AG04449 (cell line): Measurements from ENCODE around the gene PTPRM.

ENCODE experiments used
- CTCF ChIA-PET: fragments of 350-600 bp; formaldehyde crosslinking; extraction: SDS; loops from one replicate; lab custom pipeline; 2021; ENCODE audit warnings: antibody characterized with exemption; lab: Yijun Ruan, JAX
- POLR2A ChIA-PET: fragments of 400-600, 350-600 bp; formaldehyde crosslinking; extraction: SDS; loops from one replicate; lab custom pipeline; 2020; ENCODE audit warnings: antibody characterized with exemption, inconsistent platforms; lab: Yijun Ruan, JAX
- DNase-seq: peaks from one replicate; pipeline ENCODE4 v3.0.0-alpha.2; 2010; ENCODE audit warnings: low read depth, low spot score
- H3K4me3 ChIP-seq: 2 replicates; pipeline ENCODE4 v1.5.1; 2011; ENCODE audit warnings: low read depth, mild to moderate bottlenecking, control low read depth, low read length
- CTCF ChIP-seq: IDR thresholded peaks from one replicate; pipeline ENCODE4 v1.5.1; 2011; ENCODE audit warnings: mild to moderate bottlenecking, moderate library complexity, low read length, control low read depth, inconsistent platforms; ENCODE audit not compliant: insufficient read depth; ENCODE audit errors: missing control alignments

The PTPRM gene

GRCh38 chr18:8288472-8289195 is 721.5 kb downstream of the PTPRM start:
- H3K4me3 ChIP-seq, result no peak overlapping the region
- CTCF ChIA-PET, result interaction anchor here (1.7 kb wide), 1 partner anchor 101 kb away, joined by 4 read pairs; no protein-coding TSS in a partner anchor
- no peak for TF ChIP-seq CTCF
- DNase-seq, result no peak
- POLR2A ChIA-PET, result no interaction called here

GRCh38 chr18:8290435-8290834 is 723.3 kb downstream of the PTPRM start:
- no peak for DNase-seq
- H3K4me3 ChIP-seq, result no peak overlapping the region
- no peak for TF ChIP-seq CTCF
- ChIA-PET CTCF (interaction anchor here (1.7 kb wide), 1 partner anchor 99 kb away, joined by 4 read pairs; no protein-coding TSS in a partner anchor), POLR2A (no interaction called here)

GRCh38 chr18:8290913-8291312 is 723.8 kb downstream of the PTPRM start:
- POLR2A ChIA-PET, result no interaction called here

GRCh38 chr18:8293184-8293583 is 726.1 kb downstream of the PTPRM start:
- POLR2A ChIA-PET, result no interaction called here
- no peak for TF ChIP-seq CTCF
- CTCF ChIA-PET, result no interaction called here
- no peak for DNase-seq
- H3K4me3 ChIP-seq, result no peak overlapping the region

More at GRCh38 chr18:8290913-8291312, 723.8 kb downstream of the PTPRM start:
- no peak overlapping the region for H3K4me3 ChIP-seq
- CTCF ChIA-PET, result no interaction called here
- no peak for TF ChIP-seq CTCF
- DNase-seq, result no peak

GRCh38 chr18:8296886-8297616 is 729.9 kb downstream of the PTPRM start:
- TF ChIP-seq CTCF, result no peak
- ChIA-PET CTCF (interaction anchor here (1.4 kb wide), 1 partner anchor 93 kb away, joined by 5 read pairs; no protein-coding TSS in a partner anchor), POLR2A (no interaction called here)
- DNase-seq, result no peak
- no peak overlapping the region for H3K4me3 ChIP-seq

- DNase-seq, result peak; percentile 52
- ChIA-PET POLR2A (no interaction called here), CTCF (no interaction called here)
- H3K4me3 ChIP-seq, result no peak overlapping the region
- no peak for TF ChIP-seq CTCF
Observed at GRCh38 chr18:8298186-8298585, 731.1 kb downstream of the PTPRM start.
